Naive thymus-derived CD8-positive, alpha-beta T cell (primary cell): ENCODE results near the gene TMEM258. TPM values are rescaled to one million over a fixed set of nuclear protein-coding genes. Genes with fewer than 3 reads are reported as not detected.

Source experiments
- ATAC-seq, 2 donors: fragments of 150-1000 bp; cut with Tn5 transposase in 1 of 2; sonication (Bioruptor Pico), chemical (Tn5 transposase) in 1 of 2; 1 replicate in 1 of 2; 2 replicates in 1 of 2; pipeline ENCODE4 v1.10.0; 2021; ENCODE audit warnings: mild to moderate bottlenecking in 2 of 2, moderate library complexity in 2 of 2
- POLR2A ChIA-PET: fragments of 350-600 bp; sonication (Branson Sonifier 250); formaldehyde crosslinking; loops from one replicate; lab custom pipeline; 2021; ENCODE audit warnings: antibody characterized with exemption; lab: Charles Lee
- DNase-seq, 10 donors: peaks; one replicate each; pipeline versions ENCODE4 v3.0.0 to v3.0.0-alpha.2; 2020 to 2022
- H3K27ac Mint-ChIP-seq, 10 donors: one replicate each; pipeline ENCODE4 v1.8.0; 2020 to 2022; ENCODE audit warnings: mild to moderate bottlenecking in 10 of 10, mixed read lengths in 10 of 10, moderate library complexity in 4 of 10, inconsistent platforms in 1 of 10
- H3K27me3 Mint-ChIP-seq, 5 donors: one replicate each; pipeline ENCODE4 v1.8.0; 2021 to 2022; ENCODE audit warnings: mixed read lengths in 5 of 5
- H3K36me3 Mint-ChIP-seq, 3 donors: one replicate each; pipeline ENCODE4 v1.8.0; 2020 to 2022; ENCODE audit warnings: mixed read lengths in 3 of 3, mild to moderate bottlenecking in 2 of 3, inconsistent platforms in 1 of 3
- H3K4me1 Mint-ChIP-seq, 4 donors: one replicate each; pipeline ENCODE4 v1.8.0; 2021 to 2022; ENCODE audit warnings: mixed read lengths in 4 of 4
- H3K4me3 Mint-ChIP-seq, 10 donors: one replicate each; pipeline ENCODE4 v1.8.0; 2020 to 2022; ENCODE audit warnings: mild to moderate bottlenecking in 10 of 10, mixed read lengths in 10 of 10, moderate library complexity in 6 of 10, inconsistent platforms in 1 of 10
- H3K9me3 Mint-ChIP-seq, 9 donors: one replicate each; pipeline ENCODE4 v1.8.0; 2020 to 2022; ENCODE audit warnings: mixed read lengths in 9 of 9, mild to moderate bottlenecking in 3 of 9, inconsistent platforms in 1 of 9, moderate library complexity in 1 of 9
- polyA plus RNA-seq, 3 donors: library from polyadenylated mRNA; unstranded; fragments of 300-500 nt; fragmentation: Illumina TruSeq; gene quantifications; one replicate each; pipeline ENCODE4 v1.2.3, GENCODE V29; 2021
- total RNA-seq, 8 experiments: library from RNA in 2 of 8; stranded (reverse) in 2 of 8; gene quantifications; one replicate each; pipeline ENCODE4 v1.2.3 and lab custom pipeline; 2021 to 2026

Gene TMEM258
- total and polyA plus RNA-seq, 5 experiments from 2014 or later: 84.4 to 256 (median 205) TPM

DNA sequence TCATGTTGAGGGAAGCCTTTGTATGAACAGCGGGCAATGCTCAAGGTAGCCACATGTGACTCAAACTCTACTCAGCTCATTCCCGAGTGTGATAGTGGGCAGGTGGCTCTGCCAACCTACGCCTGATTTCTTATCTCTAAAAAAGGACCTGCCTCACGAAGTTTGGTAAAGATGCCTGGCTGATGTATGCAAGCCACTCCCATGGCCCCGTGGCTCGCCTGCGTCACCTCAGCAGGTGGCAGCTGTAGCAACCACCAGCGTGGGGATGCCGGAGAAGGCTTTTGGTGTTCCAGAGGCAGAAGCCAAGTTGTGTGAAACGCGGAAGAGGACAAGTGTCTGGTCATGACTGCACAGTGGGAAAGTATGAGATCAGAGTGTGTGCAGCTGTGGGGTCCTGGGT lies 41.1 kb upstream of the TMEM258 start:
- H3K4me3 Mint-ChIP-seq: peak overlapping the region in 4 of 10 donors; percentile 48 to 84 (median 75)
- H3K9me3 Mint-ChIP-seq: peaks cover 0 to 2% (median 0%) of the 10 kb centered on the region in 9 donors
- POLR2A ChIA-PET: interaction anchor here (0.9 kb wide), 1 partner anchor 19 kb away, joined by 3 read pairs; no protein-coding TSS in a partner anchor
- peak overlapping the region in 6 of 10 donors; percentile 22 to 91 (median 86) for H3K27ac Mint-ChIP-seq
- H3K4me1 Mint-ChIP-seq: peaks cover 24 to 63% (median 38%) of the 10 kb centered on the region in 4 donors
- H3K36me3 Mint-ChIP-seq: peaks cover 0 to 3% (median 0%) of the 10 kb centered on the region in 3 donors
- peaks cover 11 to 42% (median 16%) of the 10 kb centered on the region in 5 donors for H3K27me3 Mint-ChIP-seq
- ATAC-seq (peak in 1 of 2 donors; percentile 17), DNase-seq (peak in 2 of 10 donors; percentile 45 to 49)

DNA sequence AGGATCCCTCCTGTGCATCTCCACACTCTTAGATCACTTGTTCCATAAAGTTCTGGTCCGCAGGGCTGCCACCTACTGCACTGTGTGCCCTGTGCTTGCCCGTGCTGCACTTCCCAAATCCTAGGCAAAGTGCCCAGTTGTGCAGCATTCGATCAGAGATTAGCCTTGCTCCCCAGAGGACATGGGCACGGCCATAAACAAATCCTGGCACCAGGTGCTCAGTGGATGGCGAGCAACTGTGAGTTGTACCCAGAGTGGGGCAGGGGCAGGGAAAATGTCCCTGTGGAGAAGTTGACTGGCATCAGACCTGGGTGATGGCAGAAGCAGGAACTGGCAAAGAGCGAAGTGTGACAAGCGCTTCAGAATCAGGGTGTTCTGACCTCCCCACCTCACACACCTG lies 40.4 kb upstream of the TMEM258 start:
- H3K36me3 Mint-ChIP-seq: peaks cover 0 to 3% (median 0%) of the 10 kb centered on the region in 3 donors
- DNase-seq (no peak), ATAC-seq (no peak)
- peaks cover 0 to 2% (median 0%) of the 10 kb centered on the region in 9 donors for H3K9me3 Mint-ChIP-seq
- peak overlapping the region in 1 of 10 donors; percentile 37 for H3K4me3 Mint-ChIP-seq
- peaks cover 24 to 70% (median 43%) of the 10 kb centered on the region in 4 donors for H3K4me1 Mint-ChIP-seq
- H3K27me3 Mint-ChIP-seq: peaks cover 11 to 43% (median 17%) of the 10 kb centered on the region in 5 donors
- POLR2A ChIA-PET: no interaction called here
- H3K27ac Mint-ChIP-seq: peak overlapping the region in 3 of 10 donors; percentile 52 to 91 (median 77)

DNA sequence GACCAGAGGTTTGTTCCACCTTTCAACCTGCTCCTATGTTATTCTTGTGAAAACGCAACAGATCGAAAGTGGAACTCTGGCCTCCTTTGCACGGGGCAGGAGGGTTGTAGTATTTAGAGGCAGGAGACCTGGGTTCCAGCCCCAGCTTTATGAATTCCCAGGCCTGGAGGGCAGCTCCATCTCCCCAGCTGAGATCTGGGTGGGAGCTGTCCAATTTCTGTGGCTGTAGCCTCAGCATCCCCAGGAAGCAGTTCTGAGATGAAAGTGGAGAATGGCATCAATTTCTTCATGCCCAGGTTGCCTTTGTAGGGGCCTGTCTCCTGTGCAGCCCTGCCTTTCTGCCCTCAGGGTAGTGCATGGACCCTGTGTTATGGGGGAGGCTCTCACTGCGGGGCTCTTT lies 39.8 kb upstream of the TMEM258 start:
- H3K4me3 Mint-ChIP-seq: no peak overlapping the region
- H3K9me3 Mint-ChIP-seq: peaks cover 0 to 2% (median 0%) of the 10 kb centered on the region in 9 donors
- H3K4me1 Mint-ChIP-seq: peaks cover 24 to 76% (median 44%) of the 10 kb centered on the region in 4 donors
- peaks cover 0 to 3% (median 0%) of the 10 kb centered on the region in 3 donors for H3K36me3 Mint-ChIP-seq
- POLR2A ChIA-PET: no interaction called here
- H3K27ac Mint-ChIP-seq: peak overlapping the region in 2 of 10 donors; percentile 49 to 73
- ATAC-seq (no peak), DNase-seq (no peak)
- H3K27me3 Mint-ChIP-seq: peaks cover 11 to 45% (median 17%) of the 10 kb centered on the region in 5 donors

DNA sequence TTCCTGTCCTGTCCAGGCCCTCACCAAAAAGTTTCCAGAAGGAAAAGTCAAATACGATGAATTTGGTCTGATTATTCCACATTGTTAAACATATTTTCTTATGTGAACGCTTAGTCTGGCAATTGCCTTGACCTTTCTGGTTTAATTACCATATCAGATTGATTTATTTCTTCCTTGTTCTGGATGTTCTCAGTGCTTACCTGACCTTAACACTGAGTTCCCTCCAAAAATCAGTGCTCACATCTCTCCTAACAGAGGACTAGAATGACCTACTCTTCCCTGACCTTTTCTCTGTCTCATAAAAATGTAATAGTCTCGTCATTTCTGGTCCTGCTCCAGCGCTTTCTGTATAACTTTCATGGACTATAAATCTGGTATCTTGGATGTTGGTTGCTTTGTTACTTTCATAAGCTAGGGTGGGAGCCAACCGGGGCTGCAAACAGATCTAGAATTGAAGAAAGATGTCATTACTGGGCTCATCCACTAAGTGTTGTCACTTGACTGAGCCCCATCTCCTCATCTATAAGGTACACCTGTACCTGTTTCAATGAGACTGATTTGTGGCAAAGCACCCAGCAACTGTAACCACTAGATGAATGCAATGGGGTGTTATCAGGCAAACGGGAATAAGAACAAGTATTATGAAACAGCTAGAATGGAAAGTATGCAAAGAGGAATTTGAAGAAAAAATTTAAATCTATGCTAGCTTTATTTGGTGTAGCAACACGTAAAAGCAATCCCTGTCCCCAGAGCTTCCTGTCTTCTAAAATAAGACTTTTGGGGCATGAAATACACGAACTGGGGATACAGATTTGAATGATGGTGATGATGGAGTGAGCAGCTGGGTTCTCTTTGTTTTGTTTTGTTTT lies 38.1 kb upstream of the TMEM258 start:
- ATAC-seq: no peak
- peaks cover 0 to 2% (median 0%) of the 10 kb centered on the region in 9 donors for H3K9me3 Mint-ChIP-seq
- H3K27ac Mint-ChIP-seq: peak overlapping the region in 1 of 10 donors; percentile 52
- H3K36me3 Mint-ChIP-seq: peaks cover 0 to 3% (median 0%) of the 10 kb centered on the region in 3 donors
- H3K27me3 Mint-ChIP-seq: peaks cover 11 to 59% (median 19%) of the 10 kb centered on the region in 5 donors
- peaks cover 23 to 76% (median 42%) of the 10 kb centered on the region in 4 donors for H3K4me1 Mint-ChIP-seq
- H3K4me3 Mint-ChIP-seq: peak overlapping the region in 8 of 10 donors; percentile 4 to 88 (median 18)
- no peak for DNase-seq
- POLR2A ChIA-PET: no interaction called here

DNA sequence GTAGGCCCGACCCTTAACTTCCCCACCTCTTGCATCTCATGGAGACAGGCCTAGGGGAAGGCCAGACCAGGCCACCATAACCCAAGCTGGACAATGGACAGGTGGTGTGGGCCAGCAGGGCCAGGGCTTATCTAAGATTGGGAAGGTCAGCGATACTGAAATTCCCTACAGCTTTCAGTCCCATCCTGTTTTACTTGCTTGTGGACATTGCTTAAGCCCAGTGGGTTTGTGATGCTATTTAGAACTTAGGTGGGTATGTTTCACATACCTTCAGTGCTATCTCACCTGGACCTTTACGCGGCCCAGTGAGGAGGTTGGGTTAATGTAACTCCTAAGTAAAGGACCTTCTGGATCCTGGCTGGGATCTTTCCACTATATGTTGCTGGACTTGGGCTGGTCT lies 37.4 kb upstream of the TMEM258 start:
- Mint-ChIP-seq H3K36me3 (peaks cover 0 to 3% (median 0%) of the 10 kb centered on the region in 3 donors), H3K4me1 (peaks cover 20 to 70% (median 39%) of the 10 kb centered on the region in 4 donors), H3K9me3 (peaks cover 0 to 2% (median 0%) of the 10 kb centered on the region in 9 donors), H3K4me3 (peak overlapping the region; percentile 37 to 92 (median 87)), H3K27me3 (peaks cover 11 to 59% (median 19%) of the 10 kb centered on the region in 5 donors), H3K27ac (no peak overlapping the region)
- DNase-seq (no peak), ATAC-seq (no peak)
- POLR2A ChIA-PET: no interaction called here

DNA sequence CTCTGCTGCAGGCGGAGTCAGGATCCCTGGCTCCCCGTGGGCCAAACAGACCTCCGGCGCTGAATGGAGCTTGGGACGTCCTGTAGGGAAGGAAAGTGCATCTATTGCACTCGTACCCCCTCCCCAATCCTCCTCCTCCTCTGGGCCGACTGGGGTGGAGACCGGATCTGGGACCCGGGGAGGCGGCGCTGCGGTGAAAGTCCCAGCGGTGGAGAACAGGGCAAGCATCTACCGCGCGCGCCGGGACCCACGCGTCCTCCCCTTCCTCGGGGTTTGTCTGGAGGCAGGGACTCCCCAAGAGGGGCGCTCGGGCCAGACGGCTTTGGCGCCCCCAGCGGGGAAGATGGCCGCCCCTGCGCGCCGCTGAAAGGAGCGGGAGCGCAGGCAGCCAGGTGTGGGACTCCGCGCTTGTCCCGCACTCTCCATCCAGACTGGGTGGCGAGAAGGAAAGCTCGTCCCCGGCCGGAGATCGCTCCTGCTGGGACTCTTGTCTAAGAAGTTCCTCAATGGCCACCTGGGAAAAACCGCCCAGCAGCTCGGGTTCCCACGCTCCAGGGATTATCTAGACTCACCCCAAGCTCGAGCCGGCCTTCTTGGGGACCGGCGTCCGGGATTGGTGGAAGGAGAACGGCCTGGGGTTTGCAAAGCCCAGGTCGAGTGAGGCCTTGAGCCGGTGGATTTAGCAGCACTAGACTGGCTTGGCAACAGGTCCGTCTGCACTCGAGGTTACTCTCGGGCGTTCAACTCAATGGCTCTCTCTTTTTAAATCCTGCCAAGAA lies 36.4 kb upstream of the TMEM258 start:
- Mint-ChIP-seq H3K4me3 (peak overlapping the region; percentile 77 to 92 (median 87)), H3K36me3 (peaks cover 0 to 2% (median 0%) of the 10 kb centered on the region in 3 donors), H3K9me3 (peaks cover 0 to 2% (median 0%) of the 10 kb centered on the region in 9 donors), H3K27me3 (peaks cover 11 to 59% (median 19%) of the 10 kb centered on the region in 5 donors), H3K27ac (peak overlapping the region in 3 of 10 donors; percentile 44 to 91 (median 80)), H3K4me1 (peaks cover 18 to 60% (median 29%) of the 10 kb centered on the region in 4 donors)
- ATAC-seq (peak; percentile 56 to 67), DNase-seq (peak in 5 of 10 donors; percentile 23 to 40 (median 30))
- POLR2A ChIA-PET: no interaction called here

DNA sequence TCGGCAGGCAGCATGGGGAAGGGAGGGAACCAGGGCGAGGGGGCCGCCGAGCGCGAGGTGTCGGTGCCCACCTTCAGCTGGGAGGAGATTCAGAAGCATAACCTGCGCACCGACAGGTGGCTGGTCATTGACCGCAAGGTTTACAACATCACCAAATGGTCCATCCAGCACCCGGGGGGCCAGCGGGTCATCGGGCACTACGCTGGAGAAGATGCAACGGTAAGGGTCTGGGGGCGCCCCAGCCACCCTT lies 35.9 kb upstream of the TMEM258 start:
- H3K27ac Mint-ChIP-seq: peak overlapping the region in 3 of 10 donors; percentile 41 to 91 (median 80)
- H3K9me3 Mint-ChIP-seq: peaks cover 0 to 2% (median 0%) of the 10 kb centered on the region in 9 donors
- POLR2A ChIA-PET: no interaction called here
- H3K4me1 Mint-ChIP-seq: peaks cover 13 to 55% (median 24%) of the 10 kb centered on the region in 4 donors
- peak overlapping the region; percentile 77 to 92 (median 87) for H3K4me3 Mint-ChIP-seq
- H3K27me3 Mint-ChIP-seq: peaks cover 11 to 54% (median 19%) of the 10 kb centered on the region in 5 donors
- ATAC-seq (no peak), DNase-seq (no peak)
- peaks cover 0 to 2% (median 0%) of the 10 kb centered on the region in 3 donors for H3K36me3 Mint-ChIP-seq

DNA sequence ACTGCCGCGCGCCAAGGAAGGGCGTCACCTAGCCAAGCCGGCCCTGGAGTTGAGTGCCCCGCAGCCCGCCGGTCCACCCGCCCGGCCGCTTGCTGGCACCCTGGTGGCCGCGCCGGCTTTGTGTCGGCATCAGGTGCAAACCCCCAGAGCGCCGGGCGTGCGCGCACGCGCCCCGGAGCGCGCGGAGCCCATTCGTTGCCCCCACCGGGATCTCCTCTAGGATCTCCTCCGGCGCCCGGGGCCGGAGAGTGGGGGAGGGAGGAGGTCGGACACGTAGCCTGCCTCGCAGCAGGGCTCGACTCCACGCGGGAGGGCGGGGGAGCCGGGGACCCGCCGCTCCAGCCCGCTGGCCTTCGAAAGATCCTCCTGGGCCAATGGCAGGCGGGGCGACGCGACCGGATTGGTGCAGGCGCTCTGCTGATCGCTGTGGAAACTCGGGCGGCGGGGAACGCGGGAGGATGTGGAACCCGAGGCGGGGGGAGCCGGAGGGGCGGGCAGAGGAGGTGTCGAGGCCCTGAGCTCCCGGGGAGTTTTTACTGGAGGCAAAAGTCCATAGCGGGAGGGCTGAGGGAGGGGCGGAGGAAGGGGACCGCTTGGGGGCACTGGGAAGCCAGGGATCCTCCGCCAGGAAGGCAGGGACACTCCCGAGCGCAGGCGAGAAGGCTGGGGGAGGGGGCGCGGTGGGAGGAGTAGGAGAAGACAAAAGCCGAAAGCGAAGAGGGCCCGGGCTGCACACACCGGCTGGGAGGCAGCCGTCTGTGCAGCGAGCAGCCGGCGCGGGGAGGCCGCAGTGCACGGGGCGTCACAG lies 35.4 kb upstream of the TMEM258 start, which contains the start of gene FADS2:
Gene FADS2 (plus strand): TSS at position 730 of the 808 bp plus-strand sequence. CDS start 91 bp downstream, outside the sequence.
- H3K36me3 Mint-ChIP-seq: peaks cover 0 to 2% (median 0%) of the 10 kb centered on the region in 3 donors
- DNase-seq (peak; percentile 41 to 83 (median 61)), ATAC-seq (peak; percentile 79 to 84)
- peak within 1 kb of the TSS; percentile 77 to 92 (median 87) for H3K4me3 Mint-ChIP-seq
- peaks cover 0 to 2% (median 0%) of the 10 kb centered on the region in 9 donors for H3K9me3 Mint-ChIP-seq
- peaks cover 11 to 54% (median 19%) of the 10 kb centered on the region in 5 donors for H3K27me3 Mint-ChIP-seq
- peak within 1 kb of the TSS in 5 of 10 donors; percentile 41 to 91 (median 80) for H3K27ac Mint-ChIP-seq
- peaks cover 12 to 50% (median 22%) of the 10 kb centered on the region in 4 donors for H3K4me1 Mint-ChIP-seq
- POLR2A ChIA-PET: no interaction called here

DNA sequence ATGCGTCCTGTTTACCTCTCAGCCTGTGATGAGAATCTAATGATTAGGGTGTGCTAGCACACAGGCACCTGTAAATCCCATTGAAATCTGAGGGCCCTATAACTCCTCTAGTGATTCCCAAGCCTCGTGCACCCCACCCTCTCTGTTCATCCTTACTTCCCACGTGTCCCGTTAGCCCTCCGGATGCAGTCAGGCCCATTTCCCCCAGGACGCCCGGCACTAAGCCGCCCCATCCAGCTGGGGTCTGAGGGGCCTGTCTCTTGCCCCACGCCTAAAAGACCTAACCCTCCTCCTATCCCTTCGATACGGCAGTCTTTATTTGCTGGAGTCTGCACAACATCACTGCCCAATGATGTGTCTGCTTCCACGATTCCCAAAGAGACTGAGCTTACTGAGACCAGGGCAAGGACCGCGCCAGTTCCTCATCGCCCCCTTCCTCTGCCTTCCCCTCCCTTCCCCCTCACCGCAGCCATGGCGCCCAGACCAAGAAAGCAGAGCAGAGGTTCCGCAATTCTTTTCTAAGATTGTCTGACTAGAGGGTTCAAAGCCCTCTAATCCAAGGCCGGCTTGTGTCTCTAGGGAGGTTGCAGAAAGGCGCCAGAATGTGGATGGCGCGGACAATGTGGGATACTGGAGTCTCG lies 34.7 kb upstream of the TMEM258 start:
- Mint-ChIP-seq H3K36me3 (peaks cover 0 to 2% (median 0%) of the 10 kb centered on the region in 3 donors), H3K27me3 (peaks cover 11 to 50% (median 17%) of the 10 kb centered on the region in 5 donors), H3K27ac (peak overlapping the region in 3 of 10 donors; percentile 48 to 88 (median 70)), H3K9me3 (no peaks in the 10 kb centered on the region), H3K4me1 (peaks cover 11 to 46% (median 22%) of the 10 kb centered on the region in 4 donors), H3K4me3 (peak overlapping the region; percentile 66 to 88 (median 82))
- DNase-seq (no peak), ATAC-seq (peak; percentile 3 to 5)
- POLR2A ChIA-PET: no interaction called here

DNA sequence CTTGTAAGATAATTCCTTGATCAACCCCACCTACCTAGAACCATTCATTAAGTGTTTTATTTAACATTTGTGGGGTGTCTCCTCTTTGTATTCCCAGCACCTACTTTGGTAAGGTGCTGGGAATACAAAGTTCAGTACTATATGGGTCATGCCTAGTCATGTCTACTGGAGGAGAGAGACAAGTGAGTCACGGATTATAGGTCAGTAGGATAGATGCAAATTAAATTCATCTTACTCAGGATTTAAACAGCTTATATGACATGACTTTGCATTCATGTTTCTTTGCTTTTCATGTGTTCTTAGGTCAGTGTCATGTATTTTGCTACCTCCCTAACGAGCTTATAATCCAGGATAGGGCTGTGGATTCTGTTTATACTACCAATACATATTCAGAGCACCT lies 27.8 kb upstream of the TMEM258 start:
- H3K9me3 Mint-ChIP-seq: no peaks in the 10 kb centered on the region
- POLR2A ChIA-PET: no interaction called here
- DNase-seq: no peak
- no peaks in the 10 kb centered on the region for H3K36me3 Mint-ChIP-seq
- peaks cover 0 to 14% (median 8%) of the 10 kb centered on the region in 5 donors for H3K27me3 Mint-ChIP-seq
- peaks cover 9 to 15% (median 11%) of the 10 kb centered on the region in 4 donors for H3K4me1 Mint-ChIP-seq
- no peak overlapping the region for H3K4me3 Mint-ChIP-seq
- no peak overlapping the region for H3K27ac Mint-ChIP-seq
- ATAC-seq: no peak
